ENCODE data around the gene TLE4.

DNA sequence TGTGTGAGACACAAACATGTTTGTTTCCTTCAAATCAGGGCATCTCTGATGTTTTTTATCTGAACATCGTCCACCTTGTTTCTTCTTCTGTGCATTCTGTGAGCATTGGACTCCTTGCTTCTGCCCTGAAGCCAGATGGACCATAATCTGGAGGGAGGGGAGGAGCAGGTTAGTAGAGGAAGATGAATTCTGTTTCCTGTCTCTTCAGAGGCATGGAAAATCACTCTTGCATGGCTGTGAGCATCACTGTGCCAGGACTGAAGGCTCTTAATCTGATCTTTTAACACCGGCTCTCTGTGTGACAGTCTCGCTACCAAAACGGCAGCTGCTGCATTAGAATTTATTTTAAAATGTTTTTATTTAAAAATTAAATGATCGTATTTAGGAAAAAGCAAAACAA, 43.3 kb downstream of the TLE4 start:
- TF ChIP-seq, protein P1, sequence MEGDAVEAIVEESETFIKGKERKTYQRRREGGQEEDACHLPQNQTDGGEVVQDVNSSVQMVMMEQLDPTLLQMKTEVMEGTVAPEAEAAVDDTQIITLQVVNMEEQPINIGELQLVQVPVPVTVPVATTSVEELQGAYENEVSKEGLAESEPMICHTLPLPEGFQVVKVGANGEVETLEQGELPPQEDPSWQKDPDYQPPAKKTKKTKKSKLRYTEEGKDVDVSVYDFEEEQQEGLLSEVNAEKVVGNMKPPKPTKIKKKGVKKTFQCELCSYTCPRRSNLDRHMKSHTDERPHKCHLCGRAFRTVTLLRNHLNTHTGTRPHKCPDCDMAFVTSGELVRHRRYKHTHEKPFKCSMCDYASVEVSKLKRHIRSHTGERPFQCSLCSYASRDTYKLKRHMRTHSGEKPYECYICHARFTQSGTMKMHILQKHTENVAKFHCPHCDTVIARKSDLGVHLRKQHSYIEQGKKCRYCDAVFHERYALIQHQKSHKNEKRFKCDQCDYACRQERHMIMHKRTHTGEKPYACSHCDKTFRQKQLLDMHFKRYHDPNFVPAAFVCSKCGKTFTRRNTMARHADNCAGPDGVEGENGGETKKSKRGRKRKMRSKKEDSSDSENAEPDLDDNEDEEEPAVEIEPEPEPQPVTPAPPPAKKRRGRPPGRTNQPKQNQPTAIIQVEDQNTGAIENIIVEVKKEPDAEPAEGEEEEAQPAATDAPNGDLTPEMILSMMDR (IDR thresholded peaks at IDR 0.05; ENCODE audit: insufficient read depth, low read length, poor library complexity, severe bottlenecking), result no peak
- no peak for TF ChIP-seq EZH2phosphoT487 (conservative IDR thresholded peaks at IDR 0.05; ENCODE audit: low read length)

All from SU-DHL-6 (cell line).